ENCODE data around the gene NHEJ1. TPM values are rescaled to one million over a fixed set of nuclear protein-coding genes. Genes with fewer than 3 reads are reported as not detected.

NHEJ1 gene
- total RNA-seq, 2 donors from 2014 or later: 8.9 to 9.3 TPM

GRCh38 chr2:219054956-219055903 is 105.4 kb downstream of the NHEJ1 start:
- 84 to 91% methylated on average over 17 to 28 of the region's 43 CpGs for WGBS, 2 donors
- no peak for TF ChIP-seq POLR2A (IDR thresholded peaks at IDR 0.05)
- TF ChIP-seq, protein P1, sequence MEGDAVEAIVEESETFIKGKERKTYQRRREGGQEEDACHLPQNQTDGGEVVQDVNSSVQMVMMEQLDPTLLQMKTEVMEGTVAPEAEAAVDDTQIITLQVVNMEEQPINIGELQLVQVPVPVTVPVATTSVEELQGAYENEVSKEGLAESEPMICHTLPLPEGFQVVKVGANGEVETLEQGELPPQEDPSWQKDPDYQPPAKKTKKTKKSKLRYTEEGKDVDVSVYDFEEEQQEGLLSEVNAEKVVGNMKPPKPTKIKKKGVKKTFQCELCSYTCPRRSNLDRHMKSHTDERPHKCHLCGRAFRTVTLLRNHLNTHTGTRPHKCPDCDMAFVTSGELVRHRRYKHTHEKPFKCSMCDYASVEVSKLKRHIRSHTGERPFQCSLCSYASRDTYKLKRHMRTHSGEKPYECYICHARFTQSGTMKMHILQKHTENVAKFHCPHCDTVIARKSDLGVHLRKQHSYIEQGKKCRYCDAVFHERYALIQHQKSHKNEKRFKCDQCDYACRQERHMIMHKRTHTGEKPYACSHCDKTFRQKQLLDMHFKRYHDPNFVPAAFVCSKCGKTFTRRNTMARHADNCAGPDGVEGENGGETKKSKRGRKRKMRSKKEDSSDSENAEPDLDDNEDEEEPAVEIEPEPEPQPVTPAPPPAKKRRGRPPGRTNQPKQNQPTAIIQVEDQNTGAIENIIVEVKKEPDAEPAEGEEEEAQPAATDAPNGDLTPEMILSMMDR (IDR thresholded peaks at IDR 0.05): no peak
- H3K27me3 ChIP-seq: peaks cover 0 to 14% of the 10 kb centered on the region in 2 donors
- ATAC-seq (no peak), DNase-seq (no peak)
- intact Hi-C loops (cut with DNase I): loop anchor here (5.0 kb wide), 3 partner anchors 62 to 247 kb away; no protein-coding TSS in a partner anchor
- no peak overlapping the region for H3K27ac ChIP-seq
- H3K36me3 ChIP-seq (replicated peaks in 1 of 2; ENCODE audit: insufficient read depth in 1 of 2, low read depth in 2 of 2): no peaks in the 10 kb centered on the region
- no peak overlapping the region for H3K4me3 ChIP-seq
- H3K9me3 ChIP-seq: no peaks in the 10 kb centered on the region
- peaks cover 36% of the 10 kb centered on the region for H3K4me1 ChIP-seq

DNA sequence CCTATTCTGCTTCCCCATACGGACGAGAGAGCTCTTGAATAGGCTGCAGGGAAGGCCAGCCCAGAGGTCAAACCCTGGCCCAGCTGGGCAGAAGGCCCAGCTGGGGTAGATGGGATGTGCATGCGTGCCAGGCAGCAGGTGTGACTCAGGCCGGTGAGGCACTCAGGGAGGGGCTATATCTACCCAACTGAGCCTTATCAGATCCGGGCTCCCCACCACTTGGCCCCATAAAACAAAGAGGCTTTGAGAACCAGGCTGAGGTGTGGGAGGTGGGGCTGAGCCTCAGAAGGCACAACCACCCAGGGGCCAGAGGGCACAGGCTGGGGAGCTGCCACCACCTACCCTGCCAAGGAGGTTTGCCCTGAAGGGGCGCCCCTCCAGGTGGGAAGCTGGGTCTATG is 111.3 kb downstream of the NHEJ1 start:
- Histone ChIP-seq H3K4me1 (peaks cover 10% of the 10 kb centered on the region), H3K4me3 (no peak overlapping the region), H3K9me3 (no peaks in the 10 kb centered on the region), H3K27ac (no peak overlapping the region), H3K36me3 (replicated peaks in 1 of 2; ENCODE audit: insufficient read depth in 1 of 2, low read depth in 2 of 2) (no peaks in the 10 kb centered on the region), H3K27me3 (no peaks in the 10 kb centered on the region)
- ATAC-seq (peak; percentile 71), DNase-seq (peak in 2 of 4 donors; percentile 38 to 47)
- intact Hi-C loops (cut with DNase I): no loop called here
- TF ChIP-seq POLR2A (IDR thresholded peaks at IDR 0.05): no peak
- TF ChIP-seq, protein P1 (IDR thresholded peaks at IDR 0.05): no peak
- WGBS, 2 donors: 38 to 42% methylated on average over 6 of the region's 6 CpGs

DNA sequence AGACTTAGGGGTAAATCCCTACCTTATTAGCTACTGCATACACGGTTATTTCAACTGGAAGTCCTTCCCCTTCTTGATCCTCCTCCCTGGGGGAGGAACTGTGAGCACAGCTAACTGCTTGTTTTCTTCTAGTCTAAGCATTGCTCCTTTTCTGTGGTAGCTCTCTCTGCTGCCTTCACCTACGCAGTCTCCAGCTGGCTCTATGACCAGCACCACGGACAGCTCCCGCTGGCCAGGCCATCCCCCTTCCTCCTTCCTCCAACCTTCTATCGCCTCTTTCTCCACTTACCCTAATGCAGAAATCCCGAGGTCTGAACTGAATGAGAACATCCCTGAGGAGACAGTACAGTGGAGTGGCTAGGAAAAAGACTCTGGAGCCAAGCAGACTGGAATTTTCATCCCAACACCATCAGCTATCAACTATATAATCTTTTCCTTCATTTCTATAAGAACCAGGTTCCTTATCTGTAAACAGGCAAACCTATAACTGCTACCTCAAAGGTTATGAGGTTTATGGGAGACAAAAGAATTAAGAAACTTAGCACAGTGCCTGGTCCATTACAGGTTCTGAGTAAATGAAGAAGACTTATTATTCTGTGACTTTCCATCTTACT is 114.6 kb downstream of the NHEJ1 start:
- 5 to 8% methylated on average over 6 of the region's 6 CpGs for WGBS, 2 donors
- peaks cover 0 to 3% of the 10 kb centered on the region in 2 donors for H3K27me3 ChIP-seq
- ATAC-seq: no peak

GRCh38 chr2:219042750-219043149 is 117.9 kb downstream of the NHEJ1 start:
- TF ChIP-seq, protein P1 (IDR thresholded peaks at IDR 0.05): no peak
- no peak for TF ChIP-seq POLR2A (IDR thresholded peaks at IDR 0.05)
- no peaks in the 10 kb centered on the region for H3K36me3 ChIP-seq (replicated peaks in 1 of 2; ENCODE audit: insufficient read depth in 1 of 2, low read depth in 2 of 2)
- peaks cover 8% of the 10 kb centered on the region for H3K4me1 ChIP-seq
- no peak overlapping the region for H3K4me3 ChIP-seq
- H3K9me3 ChIP-seq: no peaks in the 10 kb centered on the region
- DNase-seq (no peak), ATAC-seq (no peak)
- WGBS, 2 donors: 25 to 50% methylated on average over 2 of the region's 2 CpGs
- intact Hi-C loops (cut with DNase I): no loop called here
- peaks cover 0 to 9% of the 10 kb centered on the region in 2 donors for H3K27me3 ChIP-seq
- no peak overlapping the region for H3K27ac ChIP-seq

More for the DNA sequence above, 114.6 kb downstream of the NHEJ1 start:
- no peaks in the 10 kb centered on the region for H3K9me3 ChIP-seq
- TF ChIP-seq, protein P1 (IDR thresholded peaks at IDR 0.05): no peak
- TF ChIP-seq POLR2A (IDR thresholded peaks at IDR 0.05): no peak
- no peaks in the 10 kb centered on the region for H3K36me3 ChIP-seq (replicated peaks in 1 of 2; ENCODE audit: insufficient read depth in 1 of 2, low read depth in 2 of 2)
- peak in 1 of 4 donors; percentile 42 for DNase-seq
- no peak overlapping the region for H3K4me3 ChIP-seq
- H3K27ac ChIP-seq: no peak overlapping the region
- H3K4me1 ChIP-seq: peaks cover 15% of the 10 kb centered on the region
- intact Hi-C loops (cut with DNase I): no loop called here

All from body of pancreas (tissue), 4 donors.